Measurements from ENCODE around the gene NOS1AP.

DNA sequence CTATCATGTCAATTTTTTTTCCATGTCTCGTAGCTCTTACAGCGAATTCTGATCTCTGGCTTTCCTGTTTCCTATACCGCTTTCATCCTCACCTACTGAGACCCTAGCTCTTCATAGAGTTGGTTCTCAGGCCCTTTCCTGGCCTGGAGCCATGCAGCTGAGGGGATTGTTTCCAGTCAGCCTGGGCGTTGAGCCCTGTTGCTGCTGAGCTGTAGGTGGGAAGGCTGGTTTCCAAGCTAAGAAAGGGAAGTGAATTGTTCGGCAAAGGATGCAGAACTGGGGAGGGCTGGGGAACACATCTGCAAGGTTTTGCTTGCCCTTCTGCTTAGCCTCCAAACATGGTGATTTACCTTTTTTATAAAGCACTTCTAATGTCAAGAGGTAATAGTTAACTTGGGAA, 265.6 kb downstream of the NOS1AP start:
- TF ChIP-seq, protein P1, sequence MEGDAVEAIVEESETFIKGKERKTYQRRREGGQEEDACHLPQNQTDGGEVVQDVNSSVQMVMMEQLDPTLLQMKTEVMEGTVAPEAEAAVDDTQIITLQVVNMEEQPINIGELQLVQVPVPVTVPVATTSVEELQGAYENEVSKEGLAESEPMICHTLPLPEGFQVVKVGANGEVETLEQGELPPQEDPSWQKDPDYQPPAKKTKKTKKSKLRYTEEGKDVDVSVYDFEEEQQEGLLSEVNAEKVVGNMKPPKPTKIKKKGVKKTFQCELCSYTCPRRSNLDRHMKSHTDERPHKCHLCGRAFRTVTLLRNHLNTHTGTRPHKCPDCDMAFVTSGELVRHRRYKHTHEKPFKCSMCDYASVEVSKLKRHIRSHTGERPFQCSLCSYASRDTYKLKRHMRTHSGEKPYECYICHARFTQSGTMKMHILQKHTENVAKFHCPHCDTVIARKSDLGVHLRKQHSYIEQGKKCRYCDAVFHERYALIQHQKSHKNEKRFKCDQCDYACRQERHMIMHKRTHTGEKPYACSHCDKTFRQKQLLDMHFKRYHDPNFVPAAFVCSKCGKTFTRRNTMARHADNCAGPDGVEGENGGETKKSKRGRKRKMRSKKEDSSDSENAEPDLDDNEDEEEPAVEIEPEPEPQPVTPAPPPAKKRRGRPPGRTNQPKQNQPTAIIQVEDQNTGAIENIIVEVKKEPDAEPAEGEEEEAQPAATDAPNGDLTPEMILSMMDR (conservative IDR thresholded peaks at IDR 0.05; ENCODE audit: low read length) = no peak
- no peak for TF ChIP-seq EZH2phosphoT487 (IDR thresholded peaks at IDR 0.05; ENCODE audit: borderline replicate concordance, low read depth, low read length)

Data from OCI-LY7 (cell line).